GM12878 (cell line): ENCODE measurements around the gene CSK. TPM values are rescaled to one million over a fixed set of nuclear protein-coding genes. Genes with fewer than 3 reads are reported as not detected.

ENCODE experiments used
- ASH2L ChIP-seq: fragments of 300-600, 200-600 bp; sonication (generic); IDR thresholded peaks from 2 replicates; pipeline ENCODE4 v1.6.1; 2017; ENCODE audit warnings: low read depth, mild to moderate bottlenecking, borderline replicate concordance
- BACH1 ChIP-seq: fragments of 450-650 bp; IDR thresholded peaks from 2 replicates; pipeline ENCODE4 v1.6.1; 2017; ENCODE audit warnings: mild to moderate bottlenecking, borderline replicate concordance
- BCL11A ChIP-seq: IDR thresholded peaks from 2 replicates; pipeline ENCODE4 v1.6.1; 2011; ENCODE audit warnings: low read depth, low read length
- BHLHE40 ChIP-seq, 2 experiments: fragments of 450-650 bp in 1 of 2; IDR thresholded peaks; 2 replicates each; pipeline ENCODE4 v1.6.1; 2011 to 2017; ENCODE audit warnings: low read depth in 2 of 2, borderline replicate concordance in 1 of 2, improper control_type of control experiment in 1 of 2, low read length in 1 of 2, mild to moderate bottlenecking in 1 of 2
- BRCA1 ChIP-seq: IDR thresholded peaks from 2 replicates; pipeline ENCODE4 v1.6.1; 2011; ENCODE audit warnings: low read depth, low read length, improper control_type of control experiment
- CHD4 ChIP-seq: fragments of 200-600 bp; sonication (generic); IDR thresholded peaks from 2 replicates; pipeline ENCODE4 v1.6.1; 2016; ENCODE audit warnings: mild to moderate bottlenecking
- CREM ChIP-seq: IDR thresholded peaks from 2 replicates; pipeline ENCODE4 v1.6.1; 2014; ENCODE audit warnings: antibody characterized with exemption, low read depth
- EGR1 ChIP-seq, 2 experiments: IDR thresholded peaks; 1 replicate in 1 of 2; 2 replicates in 1 of 2; pipeline ENCODE4 v1.6.1; 2011 to 2012; ENCODE audit warnings: low read depth in 2 of 2, low read length in 2 of 2, borderline replicate concordance in 1 of 2, mild to moderate bottlenecking in 1 of 2, moderate library complexity in 1 of 2
- EZH2 ChIP-seq: IDR thresholded peaks from 2 replicates; pipeline ENCODE4 v1.6.1; 2012; ENCODE audit warnings: low read depth, mild to moderate bottlenecking, control low read depth, inconsistent platforms, low read length, borderline replicate concordance; ENCODE audit not compliant: control insufficient read depth
- HDGF ChIP-seq: fragments of 450-650 bp; IDR thresholded peaks from 2 replicates; pipeline ENCODE4 v1.6.1; 2016; ENCODE audit warnings: antibody characterized with exemption
- NBN ChIP-seq: fragments of 450-650 bp; IDR thresholded peaks from 2 replicates; pipeline ENCODE4 v1.6.1; 2016
- NR2C1 ChIP-seq: fragments of 450-650 bp; IDR thresholded peaks from 2 replicates; pipeline ENCODE4 v1.6.1; 2017; ENCODE audit warnings: antibody characterized with exemption, mild to moderate bottlenecking, moderate library complexity
- POLR2A ChIP-seq: IDR thresholded peaks from 2 replicates; pipeline ENCODE4 v1.6.1; 2011; ENCODE audit warnings: low read depth, mild to moderate bottlenecking, low read length
- SMAD1 ChIP-seq: fragments of 450-650 bp; IDR thresholded peaks from 2 replicates; pipeline ENCODE4 v1.6.1; 2018; ENCODE audit warnings: mild to moderate bottlenecking, low read depth; ENCODE audit not compliant: partially characterized antibody
- STAT3 ChIP-seq: IDR thresholded peaks from 2 replicates; pipeline ENCODE4 v1.6.1; 2011; ENCODE audit warnings: low read depth, low read length, improper control_type of control experiment
- SUZ12 ChIP-seq: fragments of 200-600 bp; sonication (generic); IDR thresholded peaks from one replicate; pipeline ENCODE4 v1.6.1; 2018; ENCODE audit warnings: antibody characterized with exemption, mild to moderate bottlenecking; ENCODE audit not compliant: unreplicated experiment
- TAF1 ChIP-seq: IDR thresholded peaks from 2 replicates; pipeline ENCODE4 v1.6.1; 2011; ENCODE audit warnings: mild to moderate bottlenecking, low read depth, low read length, borderline replicate concordance
- TCF12 ChIP-seq: IDR thresholded peaks from 2 replicates; pipeline ENCODE4 v1.6.1; 2011; ENCODE audit warnings: low read depth, mild to moderate bottlenecking, low read length
- WRNIP1 ChIP-seq: IDR thresholded peaks from 2 replicates; pipeline ENCODE4 v1.6.1; 2011; ENCODE audit warnings: low read depth, low read length, improper control_type of control experiment, borderline replicate concordance
- YY1 ChIP-seq: IDR thresholded peaks from 2 replicates; pipeline ENCODE4 v1.6.1; 2011; ENCODE audit warnings: low read depth, mild to moderate bottlenecking, low read length
- ZNF622 ChIP-seq: fragments of 450-650 bp; IDR thresholded peaks from 2 replicates; pipeline ENCODE4 v1.6.1; 2017; ENCODE audit warnings: mild to moderate bottlenecking, inconsistent platforms
- polyA plus RNA-seq, 11 experiments: library from polyadenylated mRNA; depleted of rRNA in 4 of 11; unstranded in 6 of 11; stranded (reverse) in 5 of 11; fragments of >200 nt; fragmentation: Nextera tagmentation in 4 of 11; fragmentation: Illumina TruSeq in 1 of 11; extraction: Ambion mirVana in 4 of 11; extraction: Trizol in 1 of 11; gene quantifications; 1 replicate in 1 of 11; 2 replicates in 10 of 11; pipeline versions ENCODE4 v1.2.1 to v1.2.3, GENCODE V29; 2011 to 2016; ENCODE audit warnings: inconsistent platforms in 2 of 11, missing spikeins in 2 of 11, low read depth in 1 of 11
- total RNA-seq, 4 experiments: library from RNA; depleted of rRNA in 3 of 4; stranded (reverse); fragments of >200 nt in 3 of 4; fragmentation: Illumina TruSeq in 1 of 4; extraction: Trizol in 1 of 4; gene quantifications; 2 replicates each; pipeline versions ENCODE4 v1.2.1 to v1.2.3, GENCODE V29; 2013 to 2021
- TF ChIP-seq, protein P1 (sequence below): IDR thresholded peaks from 2 replicates; pipeline ENCODE4 v1.6.1; 2012; ENCODE audit warnings: low read depth, low read length, improper control_type of control experiment
- TF ChIP-seq, protein P2 (sequence below): fragments of 450-650 bp; IDR thresholded peaks from 2 replicates; pipeline ENCODE4 v1.6.1; 2014; ENCODE audit warnings: mild to moderate bottlenecking
- TF ChIP-seq, protein P3 (sequence below): fragments of 450-650 bp; IDR thresholded peaks from 2 replicates; pipeline ENCODE4 v1.6.1; 2017; ENCODE audit warnings: low read depth, mild to moderate bottlenecking, moderate library complexity
- TF ChIP-seq, protein P4 (sequence below): fragments of 450-650 bp; IDR thresholded peaks from 2 replicates; pipeline ENCODE4 v1.6.1; 2017; ENCODE audit warnings: mild to moderate bottlenecking, moderate library complexity

The CSK gene
- total and polyA plus RNA-seq, 10 of the 15 experiments (the other 5 are each of a cell fraction or from before 2014, with no cell fraction given) = 3.4 to 327 (median 75.8) TPM

DNA sequence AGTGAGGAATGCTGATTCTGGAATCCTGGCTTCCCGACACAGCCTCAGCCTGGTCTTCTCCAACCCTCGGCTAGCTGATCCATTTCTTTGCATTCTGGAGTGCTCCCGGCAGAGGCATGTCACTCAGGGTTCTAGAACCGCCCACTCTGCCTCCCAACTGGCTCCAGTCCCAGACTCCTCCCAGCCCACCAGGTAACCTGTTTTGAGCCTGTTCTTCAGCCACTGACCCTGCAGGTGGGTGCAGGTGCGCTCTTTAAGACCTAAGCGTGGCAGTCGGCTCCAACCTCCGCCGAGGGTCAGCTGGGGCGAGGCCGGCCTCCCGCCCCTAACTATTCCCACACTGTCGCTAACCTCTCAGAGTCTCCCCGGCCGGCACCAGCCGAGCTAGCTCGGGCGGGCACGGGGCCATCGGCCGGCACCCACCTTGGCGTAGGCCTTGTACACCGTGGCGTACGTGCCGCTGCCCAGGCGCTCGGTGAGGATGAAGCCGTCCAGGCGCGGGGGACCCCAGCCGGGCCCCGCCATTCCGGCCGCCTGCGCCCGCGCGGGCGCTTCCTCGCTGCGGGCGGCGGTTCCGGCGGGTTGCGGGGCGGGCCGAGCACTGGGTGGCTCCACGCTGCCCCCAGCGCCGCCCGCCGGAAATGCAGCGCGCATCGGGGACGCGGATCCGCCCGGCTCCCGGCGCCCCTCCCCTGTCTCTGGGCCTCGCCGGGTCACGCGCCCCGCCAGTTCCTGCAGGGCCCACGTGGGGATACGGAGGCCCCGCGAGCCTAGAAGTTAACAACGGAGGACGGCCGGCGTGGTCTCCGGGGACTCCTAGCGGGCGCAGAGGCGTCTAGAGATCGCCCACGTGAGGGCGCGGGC is 60.9 kb downstream of the CSK start, which contains the start of gene ULK3 (continued):
- TF ChIP-seq, protein P1, sequence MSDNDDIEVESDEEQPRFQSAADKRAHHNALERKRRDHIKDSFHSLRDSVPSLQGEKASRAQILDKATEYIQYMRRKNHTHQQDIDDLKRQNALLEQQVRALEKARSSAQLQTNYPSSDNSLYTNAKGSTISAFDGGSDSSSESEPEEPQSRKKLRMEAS = peak; percentile 97
- no peak for TF ChIP-seq SMAD1
- peak in 1 of 2 experiments; percentile 95; a peak in 2 of 3 replicates for TF ChIP-seq EGR1 (IDR thresholded peaks at IDR 0.05; ENCODE audit: borderline replicate concordance in 1 of 2, low read depth in 2 of 2, low read length in 2 of 2)
- TF ChIP-seq, protein P2, sequence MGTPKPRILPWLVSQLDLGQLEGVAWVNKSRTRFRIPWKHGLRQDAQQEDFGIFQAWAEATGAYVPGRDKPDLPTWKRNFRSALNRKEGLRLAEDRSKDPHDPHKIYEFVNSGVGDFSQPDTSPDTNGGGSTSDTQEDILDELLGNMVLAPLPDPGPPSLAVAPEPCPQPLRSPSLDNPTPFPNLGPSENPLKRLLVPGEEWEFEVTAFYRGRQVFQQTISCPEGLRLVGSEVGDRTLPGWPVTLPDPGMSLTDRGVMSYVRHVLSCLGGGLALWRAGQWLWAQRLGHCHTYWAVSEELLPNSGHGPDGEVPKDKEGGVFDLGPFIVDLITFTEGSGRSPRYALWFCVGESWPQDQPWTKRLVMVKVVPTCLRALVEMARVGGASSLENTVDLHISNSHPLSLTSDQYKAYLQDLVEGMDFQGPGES = 0 out of 2 replicates have a peak, but pooled peaks have one; percentile 39
- TF ChIP-seq, protein P3, sequence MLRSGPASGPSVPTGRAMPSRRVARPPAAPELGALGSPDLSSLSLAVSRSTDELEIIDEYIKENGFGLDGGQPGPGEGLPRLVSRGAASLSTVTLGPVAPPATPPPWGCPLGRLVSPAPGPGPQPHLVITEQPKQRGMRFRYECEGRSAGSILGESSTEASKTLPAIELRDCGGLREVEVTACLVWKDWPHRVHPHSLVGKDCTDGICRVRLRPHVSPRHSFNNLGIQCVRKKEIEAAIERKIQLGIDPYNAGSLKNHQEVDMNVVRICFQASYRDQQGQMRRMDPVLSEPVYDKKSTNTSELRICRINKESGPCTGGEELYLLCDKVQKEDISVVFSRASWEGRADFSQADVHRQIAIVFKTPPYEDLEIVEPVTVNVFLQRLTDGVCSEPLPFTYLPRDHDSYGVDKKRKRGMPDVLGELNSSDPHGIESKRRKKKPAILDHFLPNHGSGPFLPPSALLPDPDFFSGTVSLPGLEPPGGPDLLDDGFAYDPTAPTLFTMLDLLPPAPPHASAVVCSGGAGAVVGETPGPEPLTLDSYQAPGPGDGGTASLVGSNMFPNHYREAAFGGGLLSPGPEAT = peak; percentile 40; the same call in 1 of the 2 replicates
- TF ChIP-seq, protein P4, sequence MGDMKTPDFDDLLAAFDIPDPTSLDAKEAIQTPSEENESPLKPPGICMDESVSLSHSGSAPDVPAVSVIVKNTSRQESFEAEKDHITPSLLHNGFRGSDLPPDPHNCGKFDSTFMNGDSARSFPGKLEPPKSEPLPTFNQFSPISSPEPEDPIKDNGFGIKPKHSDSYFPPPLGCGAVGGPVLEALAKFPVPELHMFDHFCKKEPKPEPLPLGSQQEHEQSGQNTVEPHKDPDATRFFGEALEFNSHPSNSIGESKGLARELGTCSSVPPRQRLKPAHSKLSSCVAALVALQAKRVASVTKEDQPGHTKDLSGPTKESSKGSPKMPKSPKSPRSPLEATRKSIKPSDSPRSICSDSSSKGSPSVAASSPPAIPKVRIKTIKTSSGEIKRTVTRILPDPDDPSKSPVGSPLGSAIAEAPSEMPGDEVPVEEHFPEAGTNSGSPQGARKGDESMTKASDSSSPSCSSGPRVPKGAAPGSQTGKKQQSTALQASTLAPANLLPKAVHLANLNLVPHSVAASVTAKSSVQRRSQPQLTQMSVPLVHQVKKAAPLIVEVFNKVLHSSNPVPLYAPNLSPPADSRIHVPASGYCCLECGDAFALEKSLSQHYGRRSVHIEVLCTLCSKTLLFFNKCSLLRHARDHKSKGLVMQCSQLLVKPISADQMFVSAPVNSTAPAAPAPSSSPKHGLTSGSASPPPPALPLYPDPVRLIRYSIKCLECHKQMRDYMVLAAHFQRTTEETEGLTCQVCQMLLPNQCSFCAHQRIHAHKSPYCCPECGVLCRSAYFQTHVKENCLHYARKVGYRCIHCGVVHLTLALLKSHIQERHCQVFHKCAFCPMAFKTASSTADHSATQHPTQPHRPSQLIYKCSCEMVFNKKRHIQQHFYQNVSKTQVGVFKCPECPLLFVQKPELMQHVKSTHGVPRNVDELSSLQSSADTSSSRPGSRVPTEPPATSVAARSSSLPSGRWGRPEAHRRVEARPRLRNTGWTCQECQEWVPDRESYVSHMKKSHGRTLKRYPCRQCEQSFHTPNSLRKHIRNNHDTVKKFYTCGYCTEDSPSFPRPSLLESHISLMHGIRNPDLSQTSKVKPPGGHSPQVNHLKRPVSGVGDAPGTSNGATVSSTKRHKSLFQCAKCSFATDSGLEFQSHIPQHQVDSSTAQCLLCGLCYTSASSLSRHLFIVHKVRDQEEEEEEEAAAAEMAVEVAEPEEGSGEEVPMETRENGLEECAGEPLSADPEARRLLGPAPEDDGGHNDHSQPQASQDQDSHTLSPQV = peak; percentile 63; the same call in 1 of the 2 replicates
- TF ChIP-seq ASH2L = peak; percentile 39; the same call in 1 of the 2 replicates
- TF ChIP-seq HDGF = peak; percentile 41; the same call in 1 of the 2 replicates
- no peak for TF ChIP-seq EZH2
- TF ChIP-seq BCL11A = no peak
- TF ChIP-seq CHD4 = no peak
- no peak; the same call in 1 of the 2 replicates for TF ChIP-seq TAF1
- TF ChIP-seq CREM = peak; percentile 55
- no peak for TF ChIP-seq TCF12
- TF ChIP-seq BACH1 = peak; percentile 87; the same call in 1 of the 2 replicates
- TF ChIP-seq ZNF622 = no peak
- TF ChIP-seq SUZ12 = no peak
- no peak for TF ChIP-seq NBN
- TF ChIP-seq BHLHE40 (IDR thresholded peaks at IDR 0.05; ENCODE audit: borderline replicate concordance in 1 of 2, low read depth in 2 of 2, low read length in 1 of 2) = peak; percentile 90 to 96
- no peak for TF ChIP-seq WRNIP1
- peak; percentile 57 for TF ChIP-seq YY1
- peak; percentile 75 for TF ChIP-seq POLR2A
- TF ChIP-seq NR2C1 = peak; percentile 41
- no peak for TF ChIP-seq BRCA1
- TF ChIP-seq STAT3 = no peak
